IPS-18c (cell line): ENCODE data around the gene UBE2H.

ENCODE experiments used
- H3K4me3 ChIP-seq: 2 replicates; pipeline ENCODE4 v1.7.0; 2013; ENCODE audit warnings: low read depth, mild to moderate bottlenecking, low read length, moderate library complexity; ENCODE audit not compliant: insufficient read depth
- H3K9me3 ChIP-seq: one replicate; pipeline ENCODE4 v1.6.1; 2013; ENCODE audit warnings: mild to moderate bottlenecking, low read length, moderate library complexity; ENCODE audit not compliant: control insufficient read depth, insufficient read depth

Gene UBE2H

GRCh38 chr7:129890090-129890489 lies 62.7 kb downstream of the UBE2H start:
- H3K9me3 ChIP-seq: no peaks in the 10 kb centered on the region
- no peak overlapping the region for H3K4me3 ChIP-seq

GRCh38 chr7:129889133-129889844 lies 63.5 kb downstream of the UBE2H start:
- Histone ChIP-seq H3K9me3 (no peaks in the 10 kb centered on the region), H3K4me3 (no peak overlapping the region)

GRCh38 chr7:129887865-129888264 lies 64.9 kb downstream of the UBE2H start:
- Histone ChIP-seq H3K4me3 (no peak overlapping the region), H3K9me3 (no peaks in the 10 kb centered on the region)

- Histone ChIP-seq H3K4me3 (no peak overlapping the region), H3K9me3 (no peaks in the 10 kb centered on the region)
These were observed 66.0 kb downstream of the UBE2H start for GRCh38 chr7:129886818-129887186.

- H3K4me3 ChIP-seq: no peak overlapping the region
- H3K9me3 ChIP-seq: no peaks in the 10 kb centered on the region
These were observed 66.5 kb downstream of the UBE2H start for GRCh38 chr7:129886167-129886817.

GRCh38 chr7:129884495-129884894 lies 68.3 kb downstream of the UBE2H start:
- H3K4me3 ChIP-seq: no peak overlapping the region
- no peaks in the 10 kb centered on the region for H3K9me3 ChIP-seq

- Histone ChIP-seq H3K9me3 (no peaks in the 10 kb centered on the region), H3K4me3 (no peak overlapping the region)
These were observed 69.6 kb downstream of the UBE2H start for GRCh38 chr7:129883151-129883550.

- Histone ChIP-seq H3K9me3 (no peaks in the 10 kb centered on the region), H3K4me3 (no peak overlapping the region)
These were observed 70.2 kb downstream of the UBE2H start for GRCh38 chr7:129882531-129882930.

- Histone ChIP-seq H3K9me3 (no peaks in the 10 kb centered on the region), H3K4me3 (no peak overlapping the region)
These were observed 75.5 kb downstream of the UBE2H start for GRCh38 chr7:129877146-129877792.

GRCh38 chr7:129875745-129876411 lies 76.9 kb downstream of the UBE2H start:
- no peaks in the 10 kb centered on the region for H3K9me3 ChIP-seq
- no peak overlapping the region for H3K4me3 ChIP-seq

- Histone ChIP-seq H3K4me3 (no peak overlapping the region), H3K9me3 (no peaks in the 10 kb centered on the region)
These were observed 77.6 kb downstream of the UBE2H start for GRCh38 chr7:129875160-129875559.

- Histone ChIP-seq H3K9me3 (no peaks in the 10 kb centered on the region), H3K4me3 (no peak overlapping the region)
These were observed 78.0 kb downstream of the UBE2H start for GRCh38 chr7:129874722-129875121.

- Histone ChIP-seq H3K4me3 (no peak overlapping the region), H3K9me3 (no peaks in the 10 kb centered on the region)
These were observed 80.7 kb downstream of the UBE2H start for GRCh38 chr7:129872054-129872453.

- Histone ChIP-seq H3K9me3 (no peaks in the 10 kb centered on the region), H3K4me3 (no peak overlapping the region)
These were observed 82.1 kb downstream of the UBE2H start for GRCh38 chr7:129870668-129871067.

- Histone ChIP-seq H3K9me3 (no peaks in the 10 kb centered on the region), H3K4me3 (no peak overlapping the region)
These were observed 86.5 kb downstream of the UBE2H start for GRCh38 chr7:129866251-129866650.

GRCh38 chr7:129865925-129866201 lies 86.9 kb downstream of the UBE2H start:
- no peak overlapping the region for H3K4me3 ChIP-seq
- no peaks in the 10 kb centered on the region for H3K9me3 ChIP-seq

GRCh38 chr7:129865093-129865924 lies 87.5 kb downstream of the UBE2H start:
- Histone ChIP-seq H3K4me3 (no peak overlapping the region), H3K9me3 (no peaks in the 10 kb centered on the region)
